Epithelial cell of proximal tubule (primary cell): Measurements from ENCODE around the gene CPNE4. TPM values are rescaled to one million over a fixed set of nuclear protein-coding genes. Genes with fewer than 3 reads are reported as not detected.

Source experiments
- DNase-seq: peaks from one replicate; pipeline ENCODE4 v3.0.0-alpha.2; 2011; ENCODE audit warnings: low read depth
- H3K4me3 ChIP-seq: 2 replicates; pipeline ENCODE4 v1.5.1; 2011; ENCODE audit warnings: low read depth, mild to moderate bottlenecking, low read length
- total RNA-seq: library from RNA; depleted of rRNA; stranded (reverse); fragments of >200 nt; gene quantifications from 2 replicates; pipeline ENCODE4 v1.2.3, GENCODE V29; 2015
- TF ChIP-seq, protein P1 (sequence below): conservative IDR thresholded peaks from 2 replicates; pipeline ENCODE4 v1.5.1; 2012; ENCODE audit warnings: low read depth, mild to moderate bottlenecking, low read length

CPNE4 gene
- total RNA-seq, 1 donor from 2014 or later: 4.1 TPM

DNA sequence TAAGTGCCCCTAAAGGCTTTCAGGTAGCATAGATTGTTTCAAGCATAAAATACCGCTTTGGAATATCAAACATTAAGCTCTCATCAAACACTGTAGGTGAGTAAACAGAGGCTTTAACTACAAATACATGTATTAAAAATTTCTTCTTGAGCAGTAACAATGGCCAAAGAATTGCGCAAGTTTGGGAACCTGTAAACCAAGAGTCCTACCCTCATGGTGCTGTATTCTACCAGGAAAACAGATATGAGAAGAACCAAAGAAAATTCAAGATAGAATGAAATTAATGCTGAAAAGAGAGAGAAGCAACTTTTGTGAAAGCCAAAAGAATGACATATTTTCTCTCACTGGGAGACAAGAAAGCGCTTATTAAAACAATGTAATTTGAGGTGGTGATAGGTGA, 45.5 kb downstream of the CPNE4 start:
- no peak for DNase-seq
- TF ChIP-seq, protein P1, sequence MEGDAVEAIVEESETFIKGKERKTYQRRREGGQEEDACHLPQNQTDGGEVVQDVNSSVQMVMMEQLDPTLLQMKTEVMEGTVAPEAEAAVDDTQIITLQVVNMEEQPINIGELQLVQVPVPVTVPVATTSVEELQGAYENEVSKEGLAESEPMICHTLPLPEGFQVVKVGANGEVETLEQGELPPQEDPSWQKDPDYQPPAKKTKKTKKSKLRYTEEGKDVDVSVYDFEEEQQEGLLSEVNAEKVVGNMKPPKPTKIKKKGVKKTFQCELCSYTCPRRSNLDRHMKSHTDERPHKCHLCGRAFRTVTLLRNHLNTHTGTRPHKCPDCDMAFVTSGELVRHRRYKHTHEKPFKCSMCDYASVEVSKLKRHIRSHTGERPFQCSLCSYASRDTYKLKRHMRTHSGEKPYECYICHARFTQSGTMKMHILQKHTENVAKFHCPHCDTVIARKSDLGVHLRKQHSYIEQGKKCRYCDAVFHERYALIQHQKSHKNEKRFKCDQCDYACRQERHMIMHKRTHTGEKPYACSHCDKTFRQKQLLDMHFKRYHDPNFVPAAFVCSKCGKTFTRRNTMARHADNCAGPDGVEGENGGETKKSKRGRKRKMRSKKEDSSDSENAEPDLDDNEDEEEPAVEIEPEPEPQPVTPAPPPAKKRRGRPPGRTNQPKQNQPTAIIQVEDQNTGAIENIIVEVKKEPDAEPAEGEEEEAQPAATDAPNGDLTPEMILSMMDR: no peak
- no peak overlapping the region for H3K4me3 ChIP-seq

GRCh38 chr3:131988209-131988608, 46.6 kb downstream of the CPNE4 start:
- DNase-seq: no peak
- TF ChIP-seq, protein P1: no peak
- no peak overlapping the region for H3K4me3 ChIP-seq

DNA sequence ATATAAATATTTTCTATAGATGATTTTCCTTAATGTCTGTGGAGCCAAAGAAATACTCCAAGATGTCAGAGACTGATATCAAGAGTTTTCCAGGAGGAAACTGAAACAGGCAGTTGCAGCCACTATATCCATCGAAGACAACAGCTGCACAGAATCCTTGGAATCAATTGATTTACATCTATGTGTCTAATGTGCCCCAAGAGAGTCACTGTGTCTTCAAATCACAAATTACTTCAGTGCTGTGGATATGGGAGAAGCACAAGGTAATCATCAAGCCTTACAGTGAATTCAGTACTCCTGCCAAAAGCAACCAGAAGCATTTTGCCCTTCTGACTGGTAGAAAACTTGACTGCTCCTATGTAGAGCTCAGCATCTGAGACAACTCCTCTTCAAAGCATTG, 51.1 kb downstream of the CPNE4 start:
- TF ChIP-seq, protein P1: no peak
- H3K4me3 ChIP-seq: no peak overlapping the region
- DNase-seq: no peak

GRCh38 chr3:131981323-131981722, 53.5 kb downstream of the CPNE4 start:
- TF ChIP-seq, protein P1: no peak
- H3K4me3 ChIP-seq: no peak overlapping the region
- DNase-seq: no peak

GRCh38 chr3:131976448-131976847, 58.4 kb downstream of the CPNE4 start:
- TF ChIP-seq, protein P1: no peak
- H3K4me3 ChIP-seq: no peak overlapping the region
- no peak for DNase-seq

DNA sequence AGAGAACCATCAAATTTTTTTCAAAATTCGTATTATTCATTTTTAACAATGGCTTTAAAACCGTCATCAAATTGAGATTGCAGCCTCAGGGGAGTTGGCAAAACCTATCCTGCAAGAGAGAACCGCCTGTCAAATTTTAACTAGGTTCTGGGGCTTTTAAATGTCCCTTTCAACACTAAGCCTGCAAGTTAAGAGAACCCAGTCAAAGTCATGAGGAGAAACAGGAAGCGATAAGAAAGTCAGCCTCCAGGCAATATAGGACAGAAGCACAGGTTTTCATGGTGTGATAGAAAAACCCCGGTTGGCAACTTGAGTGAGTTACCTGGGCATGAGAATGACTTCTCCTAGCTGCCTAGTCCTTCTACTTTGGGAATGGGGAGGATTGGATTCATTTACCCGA, 59.8 kb downstream of the CPNE4 start:
- DNase-seq: no peak
- TF ChIP-seq, protein P1: no peak
- H3K4me3 ChIP-seq: no peak overlapping the region

GRCh38 chr3:131973731-131974130, 61.1 kb downstream of the CPNE4 start:
- H3K4me3 ChIP-seq: no peak overlapping the region
- DNase-seq: no peak
- TF ChIP-seq, protein P1: no peak
